Measurements from ENCODE around the gene TNK2. TPM values are rescaled to one million over a fixed set of nuclear protein-coding genes. Genes with fewer than 3 reads are reported as not detected.

TNK2 gene
- total and polyA plus RNA-seq, 2 donors (not counting 1 experiment from before 2014, with no cell fraction given): 131 to 198 TPM

- Histone ChIP-seq H3K4me2 (replicated peaks; ENCODE audit: low read depth, low read length, poor library complexity, severe bottlenecking) (no peak overlapping the region), H4K20me1 (ENCODE audit: control insufficient read depth, insufficient read depth, low read length, poor library complexity, severe bottlenecking) (peaks cover 79% of the 10 kb centered on the region), H2AFZ (ENCODE audit: insufficient read depth, low read depth, low read length, poor library complexity, severe bottlenecking) (no peak overlapping the region), H3K4me1 (ENCODE audit: control insufficient read depth in 2 of 2, insufficient read depth in 2 of 2, low read length in 2 of 2) (no peaks in the 10 kb centered on the region), H3K27me3 (replicated peaks in 1 of 4; ENCODE audit: control extremely low read depth in 1 of 4, control insufficient read depth in 3 of 4, insufficient read depth in 4 of 4, low read length in 3 of 4) (no peaks in the 10 kb centered on the region), H3K9me3 (ENCODE audit: control extremely low read depth in 1 of 3, control insufficient read depth in 2 of 3, insufficient read depth in 1 of 3, low read length in 2 of 3) (no peaks in the 10 kb centered on the region), H3K9ac (ENCODE audit: low read length) (no peak overlapping the region), H3K36me3 (replicated peaks in 1 of 2; ENCODE audit: control extremely low read depth in 1 of 2, control insufficient read depth in 1 of 2, extremely low read depth in 1 of 2, insufficient read depth in 2 of 2, low read length in 1 of 2) (peaks cover 0 to 80% of the 10 kb centered on the region in 2 experiments), H3K4me3 (ENCODE audit: control extremely low read depth in 1 of 5, extremely low read depth in 1 of 5, insufficient read depth in 1 of 5, low read depth in 2 of 5, low read length in 4 of 5) (no peak overlapping the region), H3K79me2 (ENCODE audit: control insufficient read depth, insufficient read depth, low read length) (peaks cover 75% of the 10 kb centered on the region), H3K27ac (ENCODE audit: low read length in 2 of 2) (no peak overlapping the region)
- 91% methylated on average over 10 of the region's 12 CpGs for WGBS (ENCODE audit: insufficient coverage)
- Mint-ChIP-seq H3K4me3 (no peak overlapping the region), H3K4me1 (peaks cover 3% of the 10 kb centered on the region), H3K27me3 (no peaks in the 10 kb centered on the region), H3K9me3 (ENCODE audit: insufficient read depth) (no peaks in the 10 kb centered on the region), H3K27ac (no peak overlapping the region)
- ATAC-seq (ENCODE audit: low read depth): no peak
- intact Hi-C loops (cut with micrococcal nuclease): no loop called here
- POLR2A ChIA-PET: no interaction called here
- TF ChIP-seq EZH2 (IDR thresholded peaks at IDR 0.05; ENCODE audit: borderline replicate concordance, insufficient read depth, low read depth, low read length, poor library complexity, severe bottlenecking) (no peak), CTCF (IDR thresholded peaks at IDR 0.05) (no peak)
- CTCF ChIA-PET: interaction anchor here (1.4 kb wide), 2 partner anchors 11 to 28 kb away, joined by 5 read pairs; no protein-coding TSS in a partner anchor
- DNase-seq: no peak
Observed at GRCh38 chr3:195883801-195884200, 24.6 kb downstream of the TNK2 start.

GRCh38 chr3:195883160-195883559 lies 25.2 kb downstream of the TNK2 start:
- no peaks in the 10 kb centered on the region for H3K9me3 Mint-ChIP-seq (ENCODE audit: insufficient read depth)
- Histone ChIP-seq H3K79me2 (ENCODE audit: control insufficient read depth, insufficient read depth, low read length) (peaks cover 76% of the 10 kb centered on the region), H3K9ac (ENCODE audit: low read length) (no peak overlapping the region), H4K20me1 (ENCODE audit: control insufficient read depth, insufficient read depth, low read length, poor library complexity, severe bottlenecking) (peaks cover 80% of the 10 kb centered on the region), H3K27ac (ENCODE audit: low read length in 2 of 2) (no peak overlapping the region), H3K4me1 (ENCODE audit: control insufficient read depth in 2 of 2, insufficient read depth in 2 of 2, low read length in 2 of 2) (no peaks in the 10 kb centered on the region), H3K4me2 (replicated peaks; ENCODE audit: low read depth, low read length, poor library complexity, severe bottlenecking) (no peak overlapping the region), H3K9me3 (ENCODE audit: control extremely low read depth in 1 of 3, control insufficient read depth in 2 of 3, insufficient read depth in 1 of 3, low read length in 2 of 3) (no peaks in the 10 kb centered on the region), H3K36me3 (replicated peaks in 1 of 2; ENCODE audit: control extremely low read depth in 1 of 2, control insufficient read depth in 1 of 2, extremely low read depth in 1 of 2, insufficient read depth in 2 of 2, low read length in 1 of 2) (peaks cover 0 to 82% of the 10 kb centered on the region in 2 experiments), H3K27me3 (replicated peaks in 1 of 4; ENCODE audit: control extremely low read depth in 1 of 4, control insufficient read depth in 3 of 4, insufficient read depth in 4 of 4, low read length in 3 of 4) (no peaks in the 10 kb centered on the region), H2AFZ (ENCODE audit: insufficient read depth, low read depth, low read length, poor library complexity, severe bottlenecking) (no peak overlapping the region), H3K4me3 (ENCODE audit: control extremely low read depth in 1 of 5, extremely low read depth in 1 of 5, insufficient read depth in 1 of 5, low read depth in 2 of 5, low read length in 4 of 5) (no peak overlapping the region)
- DNase-seq (no peak), ATAC-seq (ENCODE audit: low read depth) (no peak)
- H3K27me3 Mint-ChIP-seq: no peaks in the 10 kb centered on the region
- CTCF ChIA-PET: interaction anchor here (1.4 kb wide), 2 partner anchors 12 to 28 kb away, joined by 5 read pairs; no protein-coding TSS in a partner anchor
- H3K27ac Mint-ChIP-seq: no peak overlapping the region
- H3K4me3 Mint-ChIP-seq: no peak overlapping the region
- TF ChIP-seq CTCF (IDR thresholded peaks at IDR 0.05): no peak
- no peak for TF ChIP-seq EZH2 (IDR thresholded peaks at IDR 0.05; ENCODE audit: borderline replicate concordance, insufficient read depth, low read depth, low read length, poor library complexity, severe bottlenecking)
- peaks cover 3% of the 10 kb centered on the region for H3K4me1 Mint-ChIP-seq
- intact Hi-C loops (cut with micrococcal nuclease): no loop called here
- WGBS (ENCODE audit: insufficient coverage): 98% methylated on average over 20 of the region's 21 CpGs
- POLR2A ChIA-PET: no interaction called here
